K562 (cell line): ENCODE data around the gene AMH. TPM values are rescaled to one million over a fixed set of nuclear protein-coding genes. Genes with fewer than 3 reads are reported as not detected.

Experiments
- ATAC-seq: fragments of 200-7000 bp; cut with Tn5 transposase; 3 replicates; pipeline ENCODE4 v1.9.1; 2020; ENCODE audit warnings: moderate library complexity
- BruUV-seq: library from RNA; stranded (reverse); fragments of 400-500 nt; replicated peaks from 2 replicates; lab custom pipeline; 2021; lab: Mats Ljungman, UMichigan
- CTCF ChIA-PET: fragments of 300-600 bp; formaldehyde crosslinking; extraction: SDS; loops from one replicate; lab custom pipeline; 2021; ENCODE audit warnings: low intra/inter-chr PET ratio; lab: Yijun Ruan, JAX
- POLR2A ChIA-PET: fragments of 300-600, 350-650 bp; sonication (Branson Sonifier 250); formaldehyde crosslinking; extraction: SDS; loops from one replicate; lab custom pipeline; 2021; ENCODE audit warnings: antibody characterized with exemption, inconsistent platforms; lab: Yijun Ruan, JAX
- DNase-seq, 4 experiments: peaks; one replicate each; pipeline versions ENCODE4 v3.0.0 to v3.0.0-alpha.2; 2011 to 2018; ENCODE audit warnings: low spot score in 3 of 4, mixed read lengths in 3 of 4; ENCODE audit errors: extremely low read depth in 1 of 4
- FAIRE-seq: peaks from 2 replicates; lab custom pipeline; 2011; peaks lifted over from hg19 to GRCh38; lab: Jason Lieb, UNC
- H2AFZ ChIP-seq: 2 replicates; pipeline ENCODE4 v1.6.0; 2011; ENCODE audit warnings: low read depth, low read length, control low read depth, inconsistent platforms
- H3K27ac ChIP-seq: fragments of 200-600 bp; 3 replicates; pipeline ENCODE4 v1.8.0; 2011; ENCODE audit warnings: low read depth, mild to moderate bottlenecking, control low read depth, inconsistent platforms, low read length, moderate library complexity, mixed read lengths; ENCODE audit errors: extremely low read depth
- H3K27me3 ChIP-seq, 2 experiments: fragments of 300-600 bp in 1 of 2; 2 replicates in 1 of 2; 3 replicates in 1 of 2; pipeline versions ENCODE4 v1.6.0 to v1.8.0; 2011; ENCODE audit warnings: inconsistent platforms in 2 of 2, low read length in 2 of 2, mild to moderate bottlenecking in 1 of 2, mixed read lengths in 1 of 2, moderate library complexity in 1 of 2; ENCODE audit not compliant: control insufficient read depth in 2 of 2, insufficient read depth in 2 of 2
- H3K36me3 ChIP-seq: fragments of 300-600 bp; 3 replicates; pipeline ENCODE4 v1.8.0; 2011; ENCODE audit warnings: mild to moderate bottlenecking, low read length, inconsistent platforms; ENCODE audit not compliant: control insufficient read depth, insufficient read depth
- H3K4me1 ChIP-seq, 2 experiments: fragments of 200-600 bp in 1 of 2; replicated peaks in 1 of 2; 2 replicates in 1 of 2; 3 replicates in 1 of 2; pipeline versions ENCODE4 v1.5.1 to v1.8.0; 2011; ENCODE audit warnings: inconsistent platforms in 2 of 2, low read length in 2 of 2, mild to moderate bottlenecking in 1 of 2, mixed read lengths in 1 of 2, moderate library complexity in 1 of 2; ENCODE audit not compliant: control insufficient read depth in 2 of 2, insufficient read depth in 2 of 2
- H3K4me2 ChIP-seq: 2 replicates; pipeline ENCODE4 v1.6.1; 2011; ENCODE audit warnings: low read length, control low read depth, inconsistent platforms, mixed read lengths; ENCODE audit not compliant: insufficient read depth
- H3K4me3 ChIP-seq: fragments of 200-600 bp; sonication (generic), shearing (Covaris generic); 2 replicates; pipeline ENCODE4 v1.5.1; 2016; ENCODE audit warnings: control low read depth, inconsistent platforms
- H3K79me2 ChIP-seq: fragments of 200-600 bp; 3 replicates; pipeline ENCODE4 v1.8.0; 2011; ENCODE audit warnings: low read length, inconsistent platforms; ENCODE audit not compliant: control insufficient read depth, insufficient read depth
- H3K9ac ChIP-seq, 2 experiments: 2 replicates each; pipeline versions ENCODE4 v1.6.0 to v1.6.1; 2011; ENCODE audit warnings: low read depth in 2 of 2, low read length in 2 of 2, control low read depth in 1 of 2, inconsistent platforms in 1 of 2, mild to moderate bottlenecking in 1 of 2, mixed read lengths in 1 of 2; ENCODE audit not compliant: insufficient read depth in 1 of 2
- H3K9me1 ChIP-seq: one replicate; pipeline ENCODE4 v1.6.0; 2011; ENCODE audit warnings: inconsistent platforms, mild to moderate bottlenecking, low read length, moderate library complexity; ENCODE audit not compliant: control insufficient read depth, insufficient read depth
- H3K9me3 ChIP-seq: replicated peaks from 2 replicates; pipeline ENCODE4 v1.5.1; 2011; ENCODE audit warnings: low read depth, low read length, inconsistent platforms; ENCODE audit not compliant: control insufficient read depth, insufficient read depth
- H4K20me1 ChIP-seq: replicated peaks from 2 replicates; pipeline ENCODE4 v1.6.1; 2011; ENCODE audit warnings: low read length, inconsistent platforms, mixed read lengths; ENCODE audit not compliant: control insufficient read depth, insufficient read depth
- BCL6 ChIP-seq: fragments of 250-450 bp; sonication (Bioruptor Pico); IDR thresholded peaks from 2 replicates; pipeline ENCODE4 v1.4.0; 2020
- POLR2AphosphoS5 ChIP-seq: IDR thresholded peaks from 2 replicates; pipeline ENCODE4 v1.6.1; 2011; ENCODE audit warnings: mild to moderate bottlenecking, low read depth, low read length, moderate library complexity; ENCODE audit not compliant: control insufficient read depth, insufficient read depth
- POLR2G ChIP-seq: fragments of 200-400 bp; formaldehyde crosslinking; IDR thresholded peaks from 2 replicates; pipeline ENCODE4 v1.6.1; 2017; ENCODE audit warnings: low read depth, mild to moderate bottlenecking, antibody characterized with exemption, low read length, moderate library complexity
- RBFOX2 ChIP-seq: fragments of 200-400 bp; formaldehyde crosslinking; IDR thresholded peaks from 2 replicates; pipeline ENCODE4 v1.6.1; 2017; ENCODE audit warnings: low read depth, mild to moderate bottlenecking, low read length, moderate library complexity
- SLC30A9 ChIP-seq: fragments of 250-450 bp; sonication (Bioruptor Pico); IDR thresholded peaks from 2 replicates; pipeline ENCODE4 v1.8.0; 2022; ENCODE audit warnings: mild to moderate bottlenecking, moderate library complexity
- ZBTB7A ChIP-seq: IDR thresholded peaks from 2 replicates; pipeline ENCODE4 v1.6.1; 2011; ENCODE audit warnings: low read depth, mild to moderate bottlenecking, low read length, moderate library complexity, borderline replicate concordance; ENCODE audit not compliant: control insufficient read depth
- ZFP1 ChIP-seq: fragments of 450-650 bp; formaldehyde crosslinking; IDR thresholded peaks from 2 replicates; pipeline ENCODE4 v1.4.0; 2020; ENCODE audit warnings: mild to moderate bottlenecking, mixed read lengths
- ZKSCAN1 ChIP-seq: fragments of 150-350 bp; IDR thresholded peaks from 2 replicates; pipeline ENCODE4 v1.6.1; 2016; ENCODE audit warnings: low read depth, low read length
- WGBS: fragments of 100-300 bp; shearing (Covaris generic); methylation state at CpG from one replicate; pipeline ENCODE4 v1.1.6; 2016; ENCODE audit warnings: low coverage, mixed read lengths; ENCODE audit not compliant: insufficient coverage; ENCODE audit errors: missing lambda C conversion rate; 5-methylcytosine and 5-hydroxymethylcytosine counted together
- in situ Hi-C: fragments of 300-500 bp; cut with MboI; formaldehyde crosslinking; loops from 4 replicates; pipeline ENCODE4 v1.15.0; 2018; ENCODE audit warnings: inconsistent platforms, mixed read lengths
- intact Hi-C: fragments of 100-400 bp; cut with micrococcal nuclease; formaldehyde crosslinking; loops from 2 replicates; pipeline ENCODE4 v1.14.2; 2022
- polyA plus RNA-seq, 8 experiments: library from polyadenylated mRNA; depleted of rRNA in 4 of 8; stranded (reverse) in 5 of 8; unstranded in 3 of 8; fragments of >200 nt; fragmentation: Nextera tagmentation in 2 of 8; fragmentation: Illumina TruSeq in 1 of 8; extraction: Ambion mirVana in 2 of 8; extraction: Trizol in 1 of 8; gene quantifications; 2 replicates each; pipeline versions ENCODE4 v1.2.1 to v1.2.3, GENCODE V29; 2011 to 2014; ENCODE audit warnings: inconsistent platforms in 1 of 8, missing spikeins in 1 of 8
- total RNA-seq, 7 experiments: library from RNA; depleted of rRNA in 6 of 7; stranded (reverse); fragments of >200 nt in 6 of 7; fragmentation: Illumina TruSeq in 2 of 7; extraction: Trizol in 2 of 7; gene quantifications; 2 replicates each; pipeline versions ENCODE4 v1.2.1 to v1.2.3, GENCODE V29; 2011 to 2021; ENCODE audit warnings: low replicate concordance in 1 of 7

Gene AMH
- total and polyA plus RNA-seq, 9 of the 15 experiments (the other 6 are each of a cell fraction or from before 2014, with no cell fraction given): 0.29 to 27.4 (median 2.6) TPM; not detected in 2

GRCh38 chr19:2248136-2249009, 750 bp upstream of the AMH start:
- H3K4me1 ChIP-seq: peaks cover 0 to 71% of the 10 kb centered on the region in 2 experiments; a peak in 2 of 5 replicates
- H2AFZ ChIP-seq: no peak overlapping the region
- H3K9me3 ChIP-seq: no peaks in the 10 kb centered on the region
- in situ Hi-C loops: no loop called here
- no peak overlapping the region for H3K4me2 ChIP-seq
- no peak for FAIRE-seq
- CTCF ChIA-PET: no interaction called here
- H3K27me3 ChIP-seq: no peaks in the 10 kb centered on the region
- H3K4me3 ChIP-seq: no peak overlapping the region
- intact Hi-C loops: no loop called here
- no peaks in the 10 kb centered on the region for H3K9me1 ChIP-seq
- ATAC-seq: peak; percentile 25
- H3K79me2 ChIP-seq: peaks cover 9% of the 10 kb centered on the region
- TF ChIP-seq RBFOX2: peak; percentile 28; the same call in 1 of the 2 replicates
- no peak for TF ChIP-seq BCL6 (CRISPR knock-in tag)
- TF ChIP-seq POLR2G: peak; percentile 1; the same call in 1 of the 2 replicates
- peak; percentile 58; the same call in 1 of the 2 replicates for TF ChIP-seq ZBTB7A
- TF ChIP-seq POLR2AphosphoS5: 0 out of 2 replicates have a peak, but pooled peaks have one; percentile 5
- no peak for TF ChIP-seq SLC30A9 (CRISPR knock-in tag)
- no peak for TF ChIP-seq ZFP1 (CRISPR knock-in tag)
- peak; percentile 68; the same call in 1 of the 2 replicates for TF ChIP-seq ZKSCAN1
- no peak for DNase-seq
- POLR2A ChIA-PET: interaction anchor here (1.1 to 3.3 kb wide), 4 partner anchors 9 to 24 kb away, joined by 4 to 35 read pairs (median 13); no protein-coding TSS in a partner anchor
- 77% methylated on average over 6 of the region's 21 CpGs for WGBS
- peaks cover 2% of the 10 kb centered on the region; the same call in 1 of the 2 replicates for H4K20me1 ChIP-seq
- H3K9ac ChIP-seq: no peak overlapping the region
- H3K27ac ChIP-seq: no peak overlapping the region
- peaks cover 61% of the 10 kb centered on the region; the same call in 2 of the 3 replicates for H3K36me3 ChIP-seq
- BruUV-seq: TSS peak; percentile 52
